Mesodermal cell (in vitro differentiated cells): ENCODE results near the gene PTPN6.

ENCODE experiments used
- H3K27ac ChIP-seq: 2 replicates; pipeline ENCODE4 v1.7.0; 2013; ENCODE audit warnings: mild to moderate bottlenecking, low read depth, low read length, moderate library complexity; ENCODE audit not compliant: severe bottlenecking
- H3K36me3 ChIP-seq: 2 replicates; pipeline ENCODE4 v1.7.1; 2013; ENCODE audit warnings: mild to moderate bottlenecking, low read length, moderate library complexity; ENCODE audit not compliant: control insufficient read depth, insufficient read depth
- H3K4me1 ChIP-seq: one replicate; pipeline ENCODE4 v1.7.1; 2013; ENCODE audit warnings: mild to moderate bottlenecking, low read length; ENCODE audit not compliant: insufficient read depth, control insufficient read depth, poor library complexity, severe bottlenecking
- H3K4me3 ChIP-seq: 2 replicates; pipeline ENCODE4 v1.7.0; 2013; ENCODE audit warnings: low read length, control low read depth, mild to moderate bottlenecking; ENCODE audit not compliant: insufficient read depth, poor library complexity, severe bottlenecking; ENCODE audit errors: extremely low read depth
- H3K9me3 ChIP-seq: 2 replicates; pipeline ENCODE4 v1.7.1; 2013; ENCODE audit warnings: mild to moderate bottlenecking, low read length, moderate library complexity; ENCODE audit not compliant: control insufficient read depth
- WGBS, 2 experiments: methylation state at CpG; one replicate each; pipeline ENCODE4 v1.1.5; 2013; ENCODE audit warnings: missing lambda C conversion rate in 2 of 2; ENCODE audit not compliant: insufficient coverage in 2 of 2; 5-methylcytosine and 5-hydroxymethylcytosine counted together

The PTPN6 gene

DNA sequence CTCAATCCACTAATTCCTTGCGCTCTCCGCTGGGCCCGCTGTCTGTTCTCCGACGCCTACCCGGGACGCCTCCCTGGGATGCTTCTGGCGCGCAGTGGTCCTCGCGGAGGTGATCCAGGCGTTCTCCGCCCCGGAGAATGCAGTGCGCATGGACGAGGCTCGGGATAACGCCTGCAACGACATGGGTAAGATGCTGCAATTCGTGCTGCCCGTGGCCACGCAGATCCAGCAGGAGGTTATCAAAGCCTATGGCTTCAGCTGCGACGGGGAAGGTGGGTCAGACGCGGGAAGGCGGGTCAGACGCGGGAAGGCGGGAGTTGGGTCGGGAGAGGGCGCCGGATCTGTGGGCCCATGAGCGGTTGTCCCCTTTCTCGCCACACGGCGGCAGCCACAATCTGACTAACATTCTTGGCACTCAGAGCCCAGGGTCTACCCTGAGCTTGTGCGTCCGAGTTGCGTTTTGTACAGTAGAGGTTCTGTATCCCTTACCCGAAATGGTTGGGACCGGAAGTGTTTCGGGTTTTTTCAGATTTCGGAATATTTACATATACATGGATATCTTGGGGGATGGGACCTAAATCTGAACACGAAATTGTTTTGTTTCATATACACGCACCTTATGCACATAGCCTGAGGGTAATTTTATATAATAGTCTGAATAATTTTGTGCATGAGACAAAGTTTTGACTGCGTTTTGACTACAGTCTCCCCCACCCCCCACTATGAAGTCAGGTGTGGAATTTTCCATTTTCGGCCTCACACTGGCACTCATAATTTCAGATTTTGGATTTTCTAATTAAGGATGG lies 6.6 kb upstream of the PTPN6 start:
- Histone ChIP-seq H3K27ac (peak overlapping the region; percentile 100), H3K4me3 (peak overlapping the region; percentile 50), H3K9me3 (no peaks in the 10 kb centered on the region), H3K4me1 (peaks cover 40% of the 10 kb centered on the region), H3K36me3 (peaks cover 25% of the 10 kb centered on the region)
- 0% methylated on average over 28 to 34 of the region's 48 CpGs for WGBS, 2 experiments

DNA sequence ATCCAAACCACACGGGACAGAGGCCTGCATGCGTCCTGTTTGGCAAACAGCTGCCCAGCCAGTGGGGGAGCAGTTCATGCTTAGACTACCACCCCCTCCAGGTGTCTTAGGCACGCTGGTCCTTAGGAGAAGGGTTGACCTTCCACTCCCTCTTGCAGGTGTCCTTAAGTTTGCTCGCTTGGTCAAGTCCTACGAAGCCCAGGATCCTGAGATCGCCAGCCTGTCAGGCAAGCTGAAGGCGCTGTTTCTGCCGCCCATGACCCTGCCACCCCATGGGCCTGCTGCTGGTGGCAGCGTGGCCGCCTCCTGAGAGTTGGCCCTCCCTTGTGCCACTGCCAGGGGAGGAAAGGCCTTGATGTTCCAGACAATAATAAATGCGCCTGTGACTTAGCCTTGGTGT lies 5.5 kb upstream of the PTPN6 start:
- 91 to 95% methylated on average over 11 of the region's 11 CpGs for WGBS, 2 experiments
- H3K4me1 ChIP-seq: peaks cover 41% of the 10 kb centered on the region
- H3K4me3 ChIP-seq: no peak overlapping the region
- H3K27ac ChIP-seq: no peak overlapping the region
- H3K36me3 ChIP-seq: peaks cover 15% of the 10 kb centered on the region
- no peaks in the 10 kb centered on the region for H3K9me3 ChIP-seq

DNA sequence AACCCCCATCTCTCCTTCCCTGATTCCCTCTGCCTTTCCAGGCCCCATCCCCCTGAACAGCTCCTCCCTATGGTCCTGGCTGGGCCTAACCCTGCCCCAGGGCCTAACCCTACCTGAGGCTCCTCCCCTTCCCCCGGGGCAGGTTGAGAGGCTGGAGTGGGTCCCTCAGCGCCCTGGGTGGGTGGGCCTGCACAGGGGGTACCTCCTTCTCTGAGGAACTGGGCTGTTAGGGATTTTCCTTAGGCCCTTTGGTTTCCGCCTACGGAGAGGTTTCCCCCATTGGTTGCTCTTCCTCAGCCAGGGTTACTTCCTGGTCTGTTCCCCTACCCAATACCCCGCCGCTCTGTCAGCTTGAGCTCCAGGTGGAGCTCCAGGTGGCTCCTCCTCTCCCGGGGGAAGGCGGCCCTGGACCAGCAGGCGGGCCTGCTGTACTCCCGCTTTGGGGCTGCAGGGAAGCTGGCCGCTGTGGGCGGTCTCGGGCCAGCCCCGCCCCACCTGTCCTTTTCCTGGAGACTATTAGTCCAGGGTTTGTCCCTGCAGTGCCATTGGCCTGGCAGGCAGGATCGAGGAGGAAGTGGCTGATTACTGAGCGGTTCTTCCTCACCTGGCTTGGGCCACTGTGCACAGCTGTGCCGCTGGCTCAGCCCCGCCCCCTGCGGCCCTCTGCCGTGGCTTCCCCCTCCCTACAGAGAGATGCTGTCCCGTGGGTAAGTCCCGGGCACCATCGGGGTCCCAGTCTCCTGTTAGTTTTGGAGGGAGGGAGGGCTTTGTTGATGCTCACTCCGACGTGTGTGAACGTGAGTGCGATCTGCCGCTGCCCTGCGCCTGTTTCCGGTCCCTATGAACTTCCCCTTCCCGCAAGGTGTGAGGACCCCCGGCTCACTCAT lies 4.9 kb upstream of the PTPN6 start:
- Histone ChIP-seq H3K4me1 (peaks cover 46% of the 10 kb centered on the region), H3K9me3 (no peaks in the 10 kb centered on the region), H3K27ac (no peak overlapping the region), H3K4me3 (peak overlapping the region; percentile 32), H3K36me3 (peaks cover 11% of the 10 kb centered on the region)
- 18 to 20% methylated on average over 21 to 28 of the region's 32 CpGs for WGBS, 2 experiments

DNA sequence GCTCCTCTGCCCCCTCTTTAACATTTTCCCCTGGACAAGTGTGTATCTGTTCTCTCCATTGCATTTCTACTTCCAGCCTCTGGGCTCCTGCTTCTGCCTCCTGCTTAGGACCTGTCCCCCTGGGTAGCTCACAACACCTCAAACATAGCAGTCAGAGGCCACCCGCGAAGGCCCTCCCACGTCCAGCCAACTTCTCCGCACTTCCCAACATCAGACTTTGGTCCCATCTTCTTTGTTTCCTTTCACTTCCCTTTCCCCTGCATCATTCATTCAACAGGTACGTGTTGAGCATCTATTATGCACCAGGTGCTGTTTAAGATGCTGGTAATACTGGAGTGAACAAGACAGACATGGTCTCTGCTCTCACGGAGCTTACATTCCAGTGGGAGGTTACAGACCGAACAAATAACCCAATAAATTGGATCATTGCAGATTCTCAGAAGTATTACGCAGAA lies 4.2 kb upstream of the PTPN6 start:
- Histone ChIP-seq H3K4me3 (peak overlapping the region; percentile 32), H3K9me3 (no peaks in the 10 kb centered on the region), H3K27ac (no peak overlapping the region), H3K4me1 (peaks cover 48% of the 10 kb centered on the region), H3K36me3 (peaks cover 4% of the 10 kb centered on the region)
- WGBS, 2 experiments: 73 to 78% methylated on average over 7 to 8 of the region's 8 CpGs

DNA sequence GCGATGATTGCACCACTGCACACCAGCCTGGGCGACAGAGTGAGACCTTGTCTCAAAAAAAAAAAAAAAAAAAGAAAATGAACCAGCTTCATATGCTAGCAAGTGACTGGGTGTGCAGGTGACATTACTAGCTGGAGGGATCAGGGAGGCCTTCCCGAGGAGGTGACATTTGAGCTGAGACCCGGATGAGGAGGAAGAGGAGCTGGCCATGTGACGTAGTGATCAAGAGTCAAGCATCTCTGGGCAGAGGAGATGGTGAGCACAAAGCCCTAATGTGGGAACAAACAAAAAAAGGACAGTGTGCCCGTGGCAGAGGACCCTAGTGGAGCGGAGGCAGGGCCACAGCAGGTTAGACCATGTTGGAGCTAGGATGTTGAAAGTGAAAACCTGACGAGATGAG lies 3.5 kb upstream of the PTPN6 start:
- Histone ChIP-seq H3K9me3 (no peaks in the 10 kb centered on the region), H3K27ac (no peak overlapping the region), H3K36me3 (no peaks in the 10 kb centered on the region), H3K4me3 (no peak overlapping the region), H3K4me1 (peaks cover 48% of the 10 kb centered on the region)
- 98 to 100% methylated on average over 7 to 8 of the region's 8 CpGs for WGBS, 2 experiments

DNA sequence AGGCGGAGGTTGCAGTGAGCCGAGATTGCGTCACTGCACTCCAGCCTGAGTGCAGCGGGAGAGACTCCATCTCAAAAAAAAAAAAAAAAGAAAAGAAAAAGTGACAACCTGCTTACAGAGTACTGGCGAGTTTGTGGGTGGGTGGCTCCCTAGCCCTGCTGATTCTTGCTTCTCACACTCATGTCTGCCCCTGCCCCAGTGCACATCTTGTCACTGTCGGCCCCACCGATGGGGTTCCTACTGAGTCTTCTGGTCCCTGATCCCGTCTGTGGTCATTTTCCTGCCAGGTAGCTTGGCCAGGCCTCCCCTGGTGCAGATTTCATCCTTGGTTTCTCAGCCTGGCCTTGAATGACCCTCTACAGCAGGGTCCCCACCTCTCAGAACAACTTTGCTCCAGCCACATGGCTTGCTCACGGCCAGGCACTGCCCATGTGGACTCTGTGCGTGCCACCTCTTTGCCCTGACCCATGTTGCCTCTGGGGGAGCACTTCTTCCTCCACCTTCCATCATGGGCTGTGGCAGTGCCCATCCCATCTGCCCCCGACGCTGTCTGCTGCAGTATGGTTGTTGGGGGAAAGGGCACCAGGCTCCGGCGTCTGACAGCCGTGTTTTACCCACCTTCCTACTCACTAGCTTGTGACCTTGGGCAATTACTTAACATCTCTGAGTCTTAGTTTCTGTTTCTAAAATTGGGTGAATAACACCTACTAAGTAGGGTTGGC lies 2.1 kb upstream of the PTPN6 start:
- Histone ChIP-seq H3K4me3 (no peak overlapping the region), H3K36me3 (no peaks in the 10 kb centered on the region), H3K9me3 (no peaks in the 10 kb centered on the region), H3K27ac (no peak overlapping the region), H3K4me1 (peaks cover 55% of the 10 kb centered on the region)
- WGBS, 2 experiments: 92 to 93% methylated on average over 9 to 10 of the region's 15 CpGs

- H3K4me3 ChIP-seq: no peak overlapping the region
- no peak overlapping the region for H3K27ac ChIP-seq
- WGBS, 2 experiments: 87 to 100% methylated on average over 1 of the region's 1 CpG
- H3K4me1 ChIP-seq: peaks cover 50% of the 10 kb centered on the region
- H3K9me3 ChIP-seq: no peaks in the 10 kb centered on the region
- no peaks in the 10 kb centered on the region for H3K36me3 ChIP-seq
Observed at GRCh38 chr12:6950401-6950801, 755 bp upstream of the PTPN6 start.

DNA sequence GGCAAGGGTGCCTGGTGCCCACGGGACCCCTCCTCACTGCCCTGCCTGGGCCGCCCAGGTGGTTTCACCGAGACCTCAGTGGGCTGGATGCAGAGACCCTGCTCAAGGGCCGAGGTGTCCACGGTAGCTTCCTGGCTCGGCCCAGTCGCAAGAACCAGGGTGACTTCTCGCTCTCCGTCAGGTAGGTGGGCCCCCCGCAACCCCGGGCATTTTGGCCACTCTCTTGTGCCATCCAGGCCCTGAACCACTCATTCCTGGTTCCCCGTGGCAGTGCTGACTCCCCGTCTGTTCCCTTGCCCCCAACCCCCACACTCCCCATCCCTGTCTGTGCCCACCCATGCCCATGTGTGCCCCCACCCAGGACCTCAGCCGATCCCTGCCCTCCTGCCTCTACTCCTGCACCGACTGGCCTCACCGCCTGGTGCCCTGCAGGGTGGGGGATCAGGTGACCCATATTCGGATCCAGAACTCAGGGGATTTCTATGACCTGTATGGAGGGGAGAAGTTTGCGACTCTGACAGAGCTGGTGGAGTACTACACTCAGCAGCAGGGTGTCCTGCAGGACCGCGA lies 480 bp downstream of the PTPN6 start:
- no peak overlapping the region for H3K27ac ChIP-seq
- no peak overlapping the region for H3K4me3 ChIP-seq
- 96% methylated on average over 18 to 19 of the region's 20 CpGs for WGBS, 2 experiments
- no peaks in the 10 kb centered on the region for H3K36me3 ChIP-seq
- H3K9me3 ChIP-seq: no peaks in the 10 kb centered on the region
- H3K4me1 ChIP-seq: peaks cover 38% of the 10 kb centered on the region

GRCh38 chr12:6952121-6952862 lies 1.1 kb downstream of the PTPN6 start:
- WGBS, 2 experiments: 93 to 96% methylated on average over 18 to 20 of the region's 22 CpGs
- Histone ChIP-seq H3K4me3 (no peak overlapping the region), H3K4me1 (peaks cover 36% of the 10 kb centered on the region), H3K9me3 (no peaks in the 10 kb centered on the region), H3K27ac (peak overlapping the region; percentile 53), H3K36me3 (no peaks in the 10 kb centered on the region)
